SK-N-SH (cell line): ENCODE data around the gene MEF2C.

ENCODE experiments used
- RAD21 ChIP-seq: IDR thresholded peaks from 2 replicates; pipeline ENCODE4 v1.6.1; 2012; ENCODE audit warnings: mild to moderate bottlenecking, low read length
- TF ChIP-seq, protein P1 (sequence below): fragments of 200-600 bp; sonication (generic); IDR thresholded peaks from 2 replicates; pipeline ENCODE4 v1.6.1; 2017; ENCODE audit warnings: antibody characterized with exemption, mild to moderate bottlenecking, moderate library complexity

DNA sequence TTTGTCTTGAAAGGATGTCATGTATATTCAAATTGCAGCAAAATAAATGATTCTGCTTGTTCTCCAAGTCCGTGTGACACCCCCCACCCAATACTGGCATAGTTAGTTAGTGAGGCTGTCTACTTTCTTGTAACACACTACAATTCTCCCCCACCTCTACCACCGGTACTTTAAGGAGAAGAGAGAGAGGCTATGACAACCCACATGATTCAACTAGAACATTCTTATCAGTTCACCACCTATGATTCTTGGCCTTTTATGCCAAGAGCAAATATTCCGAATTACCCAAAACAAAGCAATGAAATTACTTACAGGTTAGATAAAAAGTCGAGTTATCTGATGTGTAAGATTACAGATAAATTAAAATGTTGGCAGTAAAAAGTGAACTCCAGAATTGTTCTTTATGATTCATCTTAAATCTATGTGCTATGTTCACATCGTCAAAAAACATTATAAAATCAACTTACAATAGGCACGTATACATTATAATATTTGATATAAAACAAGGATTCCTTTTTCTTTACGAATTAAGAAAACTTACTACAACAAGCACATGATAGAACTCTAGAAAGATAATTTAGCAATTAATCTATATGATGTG lies 14.4 kb downstream of the MEF2C start:
- no peak for TF ChIP-seq RAD21
- TF ChIP-seq, protein P1, sequence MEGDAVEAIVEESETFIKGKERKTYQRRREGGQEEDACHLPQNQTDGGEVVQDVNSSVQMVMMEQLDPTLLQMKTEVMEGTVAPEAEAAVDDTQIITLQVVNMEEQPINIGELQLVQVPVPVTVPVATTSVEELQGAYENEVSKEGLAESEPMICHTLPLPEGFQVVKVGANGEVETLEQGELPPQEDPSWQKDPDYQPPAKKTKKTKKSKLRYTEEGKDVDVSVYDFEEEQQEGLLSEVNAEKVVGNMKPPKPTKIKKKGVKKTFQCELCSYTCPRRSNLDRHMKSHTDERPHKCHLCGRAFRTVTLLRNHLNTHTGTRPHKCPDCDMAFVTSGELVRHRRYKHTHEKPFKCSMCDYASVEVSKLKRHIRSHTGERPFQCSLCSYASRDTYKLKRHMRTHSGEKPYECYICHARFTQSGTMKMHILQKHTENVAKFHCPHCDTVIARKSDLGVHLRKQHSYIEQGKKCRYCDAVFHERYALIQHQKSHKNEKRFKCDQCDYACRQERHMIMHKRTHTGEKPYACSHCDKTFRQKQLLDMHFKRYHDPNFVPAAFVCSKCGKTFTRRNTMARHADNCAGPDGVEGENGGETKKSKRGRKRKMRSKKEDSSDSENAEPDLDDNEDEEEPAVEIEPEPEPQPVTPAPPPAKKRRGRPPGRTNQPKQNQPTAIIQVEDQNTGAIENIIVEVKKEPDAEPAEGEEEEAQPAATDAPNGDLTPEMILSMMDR = no peak
